ENCODE measurements around the gene GUCA1C. TPM values are rescaled to one million over a fixed set of nuclear protein-coding genes. Genes with fewer than 3 reads are reported as not detected.

The GUCA1C gene
- polyA plus RNA-seq, 2 of the 4 experiments (the other 2 are of a cell fraction), result not detected

- TF ChIP-seq, protein P1, sequence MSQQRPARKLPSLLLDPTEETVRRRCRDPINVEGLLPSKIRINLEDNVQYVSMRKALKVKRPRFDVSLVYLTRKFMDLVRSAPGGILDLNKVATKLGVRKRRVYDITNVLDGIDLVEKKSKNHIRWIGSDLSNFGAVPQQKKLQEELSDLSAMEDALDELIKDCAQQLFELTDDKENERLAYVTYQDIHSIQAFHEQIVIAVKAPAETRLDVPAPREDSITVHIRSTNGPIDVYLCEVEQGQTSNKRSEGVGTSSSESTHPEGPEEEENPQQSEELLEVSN (IDR thresholded peaks at IDR 0.05; ENCODE audit: borderline replicate concordance, low read depth), result no peak
- no peak for TF ChIP-seq POLR2A (IDR thresholded peaks at IDR 0.05; ENCODE audit: low read length)
- no peak for TF ChIP-seq CEBPB (IDR thresholded peaks at IDR 0.05)
- TF ChIP-seq HOXB5 (CRISPR knock-in tag; IDR thresholded peaks at IDR 0.05), result no peak
- no peak for TF ChIP-seq ATOH8 (CRISPR knock-in tag; IDR thresholded peaks at IDR 0.05; ENCODE audit: low read depth)
- TF ChIP-seq ZC3H11A (IDR thresholded peaks at IDR 0.05), result no peak
Observed at GRCh38 chr3:108909799-108910198, 43.9 kb downstream of the GUCA1C start (continued).

- WGBS (ENCODE audit: missing lambda C conversion rate), result 28% methylated on average over 1 of the region's 1 CpG
- Histone ChIP-seq H3K4me3 (no peak overlapping the region), H3K27ac (no peak overlapping the region), H3K9me3 (no peaks in the 10 kb centered on the region), H3K4me1 (no peaks in the 10 kb centered on the region), H3K4me2 (no peak overlapping the region)
- TF ChIP-seq RARB (CRISPR knock-in tag; IDR thresholded peaks at IDR 0.05) (no peak), ZNF302 (CRISPR knock-in tag; IDR thresholded peaks at IDR 0.05) (no peak), HOXB13 (CRISPR knock-in tag; IDR thresholded peaks at IDR 0.05; ENCODE audit: low read depth) (no peak), ESRRA (IDR thresholded peaks at IDR 0.05; ENCODE audit: borderline replicate concordance, low read length) (no peak), POLR2AphosphoS2 (conservative IDR thresholded peaks at IDR 0.05; ENCODE audit: low read length) (no peak), FOXS1 (CRISPR knock-in tag; IDR thresholded peaks at IDR 0.05) (no peak)
- TF ChIP-seq, protein P1 (IDR thresholded peaks at IDR 0.05; ENCODE audit: borderline replicate concordance, low read depth), result no peak
- TF ChIP-seq, protein P2, sequence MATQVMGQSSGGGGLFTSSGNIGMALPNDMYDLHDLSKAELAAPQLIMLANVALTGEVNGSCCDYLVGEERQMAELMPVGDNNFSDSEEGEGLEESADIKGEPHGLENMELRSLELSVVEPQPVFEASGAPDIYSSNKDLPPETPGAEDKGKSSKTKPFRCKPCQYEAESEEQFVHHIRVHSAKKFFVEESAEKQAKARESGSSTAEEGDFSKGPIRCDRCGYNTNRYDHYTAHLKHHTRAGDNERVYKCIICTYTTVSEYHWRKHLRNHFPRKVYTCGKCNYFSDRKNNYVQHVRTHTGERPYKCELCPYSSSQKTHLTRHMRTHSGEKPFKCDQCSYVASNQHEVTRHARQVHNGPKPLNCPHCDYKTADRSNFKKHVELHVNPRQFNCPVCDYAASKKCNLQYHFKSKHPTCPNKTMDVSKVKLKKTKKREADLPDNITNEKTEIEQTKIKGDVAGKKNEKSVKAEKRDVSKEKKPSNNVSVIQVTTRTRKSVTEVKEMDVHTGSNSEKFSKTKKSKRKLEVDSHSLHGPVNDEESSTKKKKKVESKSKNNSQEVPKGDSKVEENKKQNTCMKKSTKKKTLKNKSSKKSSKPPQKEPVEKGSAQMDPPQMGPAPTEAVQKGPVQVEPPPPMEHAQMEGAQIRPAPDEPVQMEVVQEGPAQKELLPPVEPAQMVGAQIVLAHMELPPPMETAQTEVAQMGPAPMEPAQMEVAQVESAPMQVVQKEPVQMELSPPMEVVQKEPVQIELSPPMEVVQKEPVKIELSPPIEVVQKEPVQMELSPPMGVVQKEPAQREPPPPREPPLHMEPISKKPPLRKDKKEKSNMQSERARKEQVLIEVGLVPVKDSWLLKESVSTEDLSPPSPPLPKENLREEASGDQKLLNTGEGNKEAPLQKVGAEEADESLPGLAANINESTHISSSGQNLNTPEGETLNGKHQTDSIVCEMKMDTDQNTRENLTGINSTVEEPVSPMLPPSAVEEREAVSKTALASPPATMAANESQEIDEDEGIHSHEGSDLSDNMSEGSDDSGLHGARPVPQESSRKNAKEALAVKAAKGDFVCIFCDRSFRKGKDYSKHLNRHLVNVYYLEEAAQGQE (IDR thresholded peaks at IDR 0.05), result no peak
- FAIRE-seq (no peak), ATAC-seq (no peak), DNase-seq (ENCODE audit: low read depth in 1 of 2, low spot score in 1 of 2) (no peak)
- CTCF ChIA-PET, result interaction anchor here (6.8 kb wide), 1 partner anchor 9 kb away, joined by 46 read pairs; no protein-coding TSS in a partner anchor
- POLR2A ChIA-PET, result no interaction called here
Observed at GRCh38 chr3:108907194-108907593, 46.5 kb downstream of the GUCA1C start.

- Histone ChIP-seq H3K9me3 (no peaks in the 10 kb centered on the region), H3K4me3 (no peak overlapping the region), H3K27ac (no peak overlapping the region), H3K4me2 (no peak overlapping the region), H3K4me1 (no peaks in the 10 kb centered on the region)
- DNase-seq (ENCODE audit: low read depth in 1 of 2, low spot score in 1 of 2) (no peak), FAIRE-seq (no peak), ATAC-seq (no peak)
- 22% methylated on average over 3 of the region's 3 CpGs for WGBS (ENCODE audit: missing lambda C conversion rate)
- POLR2A ChIA-PET, result no interaction called here
- CTCF ChIA-PET, result interaction anchor here (1.5 kb wide), 1 partner anchor 15 kb away, joined by 7 read pairs; no protein-coding TSS in a partner anchor
- TF ChIP-seq TFCP2L1 (CRISPR knock-in tag; IDR thresholded peaks at IDR 0.05) (no peak), FOSL2 (IDR thresholded peaks at IDR 0.05) (no peak), FOSL2 (CRISPR knock-in tag; IDR thresholded peaks at IDR 0.05) (no peak), RNF2 (IDR thresholded peaks at IDR 0.05; ENCODE audit: borderline replicate concordance, low read depth) (no peak), ZSCAN20 (CRISPR knock-in tag; IDR thresholded peaks at IDR 0.05) (no peak), CEBPB (IDR thresholded peaks at IDR 0.05) (no peak), ATOH8 (CRISPR knock-in tag; IDR thresholded peaks at IDR 0.05; ENCODE audit: low read depth) (no peak), HES2 (IDR thresholded peaks at IDR 0.05) (no peak)
- TF ChIP-seq, protein P3, sequence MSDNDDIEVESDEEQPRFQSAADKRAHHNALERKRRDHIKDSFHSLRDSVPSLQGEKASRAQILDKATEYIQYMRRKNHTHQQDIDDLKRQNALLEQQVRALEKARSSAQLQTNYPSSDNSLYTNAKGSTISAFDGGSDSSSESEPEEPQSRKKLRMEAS (IDR thresholded peaks at IDR 0.05), result no peak
Observed at GRCh38 chr3:108899530-108899929, 54.1 kb downstream of the GUCA1C start.

All from A549 (cell line).